H9 (cell line): ENCODE results near the gene FHOD3. TPM values are rescaled to one million over a fixed set of nuclear protein-coding genes. Genes with fewer than 3 reads are reported as not detected.

Source experiments
- DNase-seq: peaks from one replicate; pipeline ENCODE4 v3.0.0-alpha.2; 2017
- H2AFZ ChIP-seq: one replicate; pipeline ENCODE4 v1.6.1; 2013; ENCODE audit warnings: mild to moderate bottlenecking, low read length, control low read depth, moderate library complexity
- H2AK5ac ChIP-seq: 2 replicates; pipeline ENCODE4 v1.6.1; 2013; ENCODE audit warnings: low read length, control low read depth, mixed read lengths; ENCODE audit not compliant: insufficient read length
- H2BK120ac ChIP-seq: one replicate; pipeline ENCODE4 v1.6.1; 2013; ENCODE audit warnings: low read depth, mild to moderate bottlenecking, low read length, control low read depth, inconsistent platforms; ENCODE audit not compliant: poor library complexity, severe bottlenecking
- H2BK12ac ChIP-seq: 2 replicates; pipeline ENCODE4 v1.6.1; 2013; ENCODE audit warnings: low read length, control low read depth, mixed read lengths, low read depth; ENCODE audit not compliant: insufficient read length
- H2BK15ac ChIP-seq: 2 replicates; pipeline ENCODE4 v1.6.1; 2013; ENCODE audit warnings: low read depth, low read length, control low read depth
- H2BK20ac ChIP-seq: one replicate; pipeline ENCODE4 v1.6.1; 2013; ENCODE audit warnings: low read depth, mild to moderate bottlenecking, low read length, control low read depth, inconsistent platforms; ENCODE audit not compliant: poor library complexity, severe bottlenecking
- H2BK5ac ChIP-seq: 2 replicates; pipeline ENCODE4 v1.6.1; 2013; ENCODE audit warnings: low read length, control low read depth, mixed read lengths; ENCODE audit not compliant: insufficient read length
- H3K14ac ChIP-seq: 2 replicates; pipeline ENCODE4 v1.6.1; 2013; ENCODE audit warnings: low read length, control low read depth; ENCODE audit not compliant: insufficient read depth
- H3K18ac ChIP-seq: 2 replicates; pipeline ENCODE4 v1.6.1; 2013; ENCODE audit warnings: low read depth, mild to moderate bottlenecking, mixed read lengths, low read length, control low read depth; ENCODE audit not compliant: insufficient read length
- H3K23ac ChIP-seq: 2 replicates; pipeline ENCODE4 v1.6.1; 2013; ENCODE audit warnings: low read length, control low read depth, mixed read lengths, low read depth; ENCODE audit not compliant: insufficient read length
- H3K23me2 ChIP-seq: 2 replicates; pipeline ENCODE4 v1.6.1; 2013; ENCODE audit warnings: low read depth, mild to moderate bottlenecking, mixed read lengths, low read length, control low read depth; ENCODE audit not compliant: insufficient read length, poor library complexity, severe bottlenecking
- H3K27ac ChIP-seq: 2 replicates; pipeline ENCODE4 v1.5.1; 2013; ENCODE audit warnings: low read length, control low read depth, mixed read lengths, low read depth; ENCODE audit not compliant: insufficient read length
- H3K27me3 ChIP-seq: 2 replicates; pipeline ENCODE4 v1.6.1; 2013; ENCODE audit warnings: low read length, control low read depth, inconsistent platforms; ENCODE audit not compliant: insufficient read depth
- H3K4ac ChIP-seq: 2 replicates; pipeline ENCODE4 v1.6.1; 2013; ENCODE audit warnings: low read depth, mild to moderate bottlenecking, control low read depth, inconsistent platforms, low read length, moderate library complexity
- H3K4me1 ChIP-seq: 2 replicates; pipeline ENCODE4 v1.6.1; 2013; ENCODE audit warnings: low read length, control low read depth, inconsistent platforms; ENCODE audit not compliant: insufficient read depth
- H3K4me2 ChIP-seq: 2 replicates; pipeline ENCODE4 v1.6.1; 2013; ENCODE audit warnings: low read length, control low read depth, mixed read lengths; ENCODE audit not compliant: insufficient read length, insufficient read depth
- H3K56ac ChIP-seq: 2 replicates; pipeline ENCODE4 v1.6.1; 2013; ENCODE audit warnings: low read depth, mild to moderate bottlenecking, mixed read lengths, low read length, control low read depth; ENCODE audit not compliant: insufficient read length
- H3K79me1 ChIP-seq: 2 replicates; pipeline ENCODE4 v1.6.1; 2013; ENCODE audit warnings: low read depth, mild to moderate bottlenecking, moderate library complexity, low read length, control low read depth, inconsistent platforms; ENCODE audit not compliant: insufficient read depth, poor library complexity, severe bottlenecking
- H3K79me2 ChIP-seq: 2 replicates; pipeline ENCODE4 v1.6.1; 2013; ENCODE audit warnings: low read length, control low read depth, inconsistent platforms; ENCODE audit not compliant: insufficient read depth
- H3K9ac ChIP-seq: 2 replicates; pipeline ENCODE4 v1.6.1; 2013; ENCODE audit warnings: low read length, control low read depth, mixed read lengths; ENCODE audit not compliant: insufficient read length; ENCODE audit errors: extremely low read depth
- H3K9me3 ChIP-seq: one replicate; pipeline ENCODE4 v1.6.1; 2013; ENCODE audit warnings: low read depth, low read length, inconsistent platforms; ENCODE audit not compliant: control insufficient read depth
- H3T11ph ChIP-seq: one replicate; pipeline ENCODE4 v1.6.1; 2013; ENCODE audit warnings: mild to moderate bottlenecking, low read length, control low read depth, inconsistent platforms
- H4K20me1 ChIP-seq: one replicate; pipeline ENCODE4 v1.6.1; 2013; ENCODE audit not compliant: control insufficient read depth, insufficient read length, insufficient read depth
- H4K5ac ChIP-seq: 2 replicates; pipeline ENCODE4 v1.6.1; 2013; ENCODE audit warnings: low read depth, mild to moderate bottlenecking, mixed read lengths, low read length, control low read depth; ENCODE audit not compliant: insufficient read length
- H4K8ac ChIP-seq: replicated peaks from 2 replicates; pipeline ENCODE4 v1.6.1; 2013; ENCODE audit warnings: low read length, control low read depth, mixed read lengths, low read depth; ENCODE audit not compliant: insufficient read length
- H4K91ac ChIP-seq: 2 replicates; pipeline ENCODE4 v1.6.1; 2013; ENCODE audit warnings: low read depth, mild to moderate bottlenecking, moderate library complexity, mixed read lengths, low read length, control low read depth; ENCODE audit not compliant: insufficient read length
- H3K27ac Mint-ChIP-seq, 3 experiments: 2 replicates in 2 of 3; 3 replicates in 1 of 3; pipeline ENCODE4 v1.8.0; 2020 to 2021; ENCODE audit warnings: mixed read lengths in 3 of 3, mild to moderate bottlenecking in 1 of 3, moderate library complexity in 1 of 3
- H3K27me3 Mint-ChIP-seq: 2 replicates; pipeline ENCODE4 v1.8.0; 2021; ENCODE audit warnings: low read depth, mild to moderate bottlenecking, moderate library complexity, mixed read lengths
- H3K36me3 Mint-ChIP-seq, 3 experiments: 2 replicates in 2 of 3; 3 replicates in 1 of 3; pipeline ENCODE4 v1.8.0; 2020 to 2021; ENCODE audit warnings: low read depth in 3 of 3, mixed read lengths in 3 of 3; ENCODE audit not compliant: insufficient read depth in 1 of 3
- H3K4me1 Mint-ChIP-seq, 2 experiments: 2 replicates each; pipeline ENCODE4 v1.8.0; 2020; ENCODE audit warnings: mixed read lengths in 2 of 2
- H3K4me3 Mint-ChIP-seq, 2 experiments: 2 replicates in 1 of 2; 3 replicates in 1 of 2; pipeline ENCODE4 v1.8.0; 2020 to 2021; ENCODE audit warnings: mild to moderate bottlenecking in 2 of 2, mixed read lengths in 2 of 2, moderate library complexity in 1 of 2
- H3K9me3 Mint-ChIP-seq, 2 experiments: 2 replicates in 1 of 2; 3 replicates in 1 of 2; pipeline ENCODE4 v1.8.0; 2020; ENCODE audit warnings: mild to moderate bottlenecking in 2 of 2, mixed read lengths in 2 of 2, moderate library complexity in 1 of 2
- WGBS: extraction: QIAGEN DNeasy Blood & Tissue Kit; methylation state at CpG from one replicate; pipeline ENCODE4 v1.1.7; 2013; ENCODE audit warnings: missing lambda C conversion rate, low lambda C conversion rate, mixed read lengths; ENCODE audit not compliant: insufficient read length; ENCODE audit errors: extremely low coverage; 5-methylcytosine and 5-hydroxymethylcytosine counted together
- total RNA-seq: library from RNA; stranded (reverse); gene quantifications from 2 replicates; pipeline ENCODE4 v1.2.1, GENCODE V29; 2021
- TF ChIP-seq, protein P1 (sequence below): fragments of 200-600 bp; sonication (generic); conservative IDR thresholded peaks from 3 replicates; pipeline ENCODE4 v1.8.0; 2021; ENCODE audit warnings: antibody characterized with exemption, mild to moderate bottlenecking

The FHOD3 gene
- total RNA-seq, 1 experiment from 2014 or later, result 8.0 TPM

DNA sequence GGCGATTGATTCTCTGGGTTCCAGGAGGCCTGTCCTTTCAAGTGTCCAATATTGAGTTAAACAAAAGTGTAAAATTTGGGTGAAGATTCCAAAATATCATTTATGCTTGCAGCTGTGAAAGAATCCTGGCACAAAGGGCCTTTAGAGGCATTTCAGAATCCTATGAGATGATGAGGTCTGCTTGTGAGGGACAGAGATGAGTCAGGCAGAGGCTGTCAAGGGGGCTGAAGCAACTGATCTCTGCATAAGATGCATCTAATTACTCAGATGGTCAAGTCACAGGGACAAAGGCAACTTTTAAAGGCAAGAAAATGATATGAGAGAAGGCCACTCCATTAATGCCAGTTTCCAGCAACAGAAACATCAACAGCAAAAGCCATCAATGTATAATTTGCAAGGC, 78.8 kb downstream of the FHOD3 start:
- H3K4me2 ChIP-seq, result no peak overlapping the region
- H3K56ac ChIP-seq, result no peak overlapping the region
- DNase-seq, result no peak
- no peak overlapping the region for H3K9ac ChIP-seq
- Mint-ChIP-seq H3K4me1 (peaks cover 5 to 6% of the 10 kb centered on the region in 2 experiments), H3K27ac (no peak overlapping the region), H3K4me3 (no peak overlapping the region), H3K27me3 (peaks cover 2% of the 10 kb centered on the region), H3K36me3 (peaks cover 0 to 6% (median 2%) of the 10 kb centered on the region in 3 experiments; a peak in 5 of 7 replicates), H3K9me3 (peaks cover 0 to 2% of the 10 kb centered on the region in 2 experiments; a peak in 1 of 5 replicates)
- H3K23me2 ChIP-seq, result no peaks in the 10 kb centered on the region
- no peak overlapping the region for H2BK12ac ChIP-seq
- no peaks in the 10 kb centered on the region for H3K4me1 ChIP-seq
- no peak overlapping the region for H3K4ac ChIP-seq
- H2BK20ac ChIP-seq, result no peak overlapping the region
- TF ChIP-seq, protein P1, sequence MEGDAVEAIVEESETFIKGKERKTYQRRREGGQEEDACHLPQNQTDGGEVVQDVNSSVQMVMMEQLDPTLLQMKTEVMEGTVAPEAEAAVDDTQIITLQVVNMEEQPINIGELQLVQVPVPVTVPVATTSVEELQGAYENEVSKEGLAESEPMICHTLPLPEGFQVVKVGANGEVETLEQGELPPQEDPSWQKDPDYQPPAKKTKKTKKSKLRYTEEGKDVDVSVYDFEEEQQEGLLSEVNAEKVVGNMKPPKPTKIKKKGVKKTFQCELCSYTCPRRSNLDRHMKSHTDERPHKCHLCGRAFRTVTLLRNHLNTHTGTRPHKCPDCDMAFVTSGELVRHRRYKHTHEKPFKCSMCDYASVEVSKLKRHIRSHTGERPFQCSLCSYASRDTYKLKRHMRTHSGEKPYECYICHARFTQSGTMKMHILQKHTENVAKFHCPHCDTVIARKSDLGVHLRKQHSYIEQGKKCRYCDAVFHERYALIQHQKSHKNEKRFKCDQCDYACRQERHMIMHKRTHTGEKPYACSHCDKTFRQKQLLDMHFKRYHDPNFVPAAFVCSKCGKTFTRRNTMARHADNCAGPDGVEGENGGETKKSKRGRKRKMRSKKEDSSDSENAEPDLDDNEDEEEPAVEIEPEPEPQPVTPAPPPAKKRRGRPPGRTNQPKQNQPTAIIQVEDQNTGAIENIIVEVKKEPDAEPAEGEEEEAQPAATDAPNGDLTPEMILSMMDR, result no peak
- no peak overlapping the region for H2BK15ac ChIP-seq
- no peak overlapping the region for H2BK5ac ChIP-seq
- H4K20me1 ChIP-seq, result no peaks in the 10 kb centered on the region
- H3K18ac ChIP-seq, result no peak overlapping the region
- no peak overlapping the region for H2BK120ac ChIP-seq
- H2AFZ ChIP-seq, result no peak overlapping the region
- H3K9me3 ChIP-seq, result no peaks in the 10 kb centered on the region
- no peak overlapping the region for H3K14ac ChIP-seq
- no peaks in the 10 kb centered on the region for H3K79me1 ChIP-seq
- H2AK5ac ChIP-seq, result no peak overlapping the region
- no peak overlapping the region for H3K23ac ChIP-seq
- no peak overlapping the region for H3T11ph ChIP-seq
- H4K8ac ChIP-seq, result no peak overlapping the region
- no peak overlapping the region for H3K27ac ChIP-seq
- no peak overlapping the region for H4K5ac ChIP-seq
- no peaks in the 10 kb centered on the region for H3K27me3 ChIP-seq
- no peaks in the 10 kb centered on the region for H3K79me2 ChIP-seq
- no peak overlapping the region for H4K91ac ChIP-seq
- WGBS, result no CpG with 5 or more reads among the region's 1 CpG
